ENCODE results near the gene UNG. TPM values are rescaled to one million over a fixed set of nuclear protein-coding genes. Genes with fewer than 3 reads are reported as not detected.

The UNG gene
- total RNA-seq, 2 donors from 2014 or later = 13.9 to 16.6 TPM

- DNase-seq (no peak), ATAC-seq (no peak)
- intact Hi-C loops (cut with DNase I) = no loop called here
Observed at GRCh38 chr12:109085590-109085989, 11.8 kb upstream of the UNG start.

- intact Hi-C loops (cut with DNase I) = no loop called here
- ATAC-seq (peak in 1 of 2 donors; percentile 38), DNase-seq (no peak)
Observed at GRCh38 chr12:109087250-109087649, 10.1 kb upstream of the UNG start.

- intact Hi-C loops (cut with DNase I) = no loop called here
- DNase-seq (no peak), ATAC-seq (no peak)
Observed at GRCh38 chr12:109088818-109089217, 8.6 kb upstream of the UNG start.

- DNase-seq (no peak), ATAC-seq (no peak)
- intact Hi-C loops (cut with DNase I) = loop anchor here (5.0 to 10.0 kb wide), 3 partner anchors 277 to 527 kb away; partner anchors contain the start of genes ISCU (in 2 of the 2) and SART3 (in 2 of the 2)
Observed at GRCh38 chr12:109089683-109090082, 7.7 kb upstream of the UNG start.

- DNase-seq (no peak), ATAC-seq (no peak)
- intact Hi-C loops (cut with DNase I) = loop anchor here (5.0 to 10.0 kb wide), 3 partner anchors 280 to 530 kb away; partner anchors contain the start of genes ISCU (in 2 of the 2) and SART3 (in 2 of the 2)
Observed at GRCh38 chr12:109092497-109093021, 4.8 kb upstream of the UNG start.

GRCh38 chr12:109093022-109093918, 4.1 kb upstream of the UNG start, which contains the start of gene ALKBH2:
Gene ALKBH2, minus strand, starts transcription at chr12:109093472. Its CDS starts 686 bp downstream, at chr12:109092786.
- peak; percentile 96 for DNase-seq
- peak; percentile 74 to 77 for ATAC-seq
- intact Hi-C loops (cut with DNase I) = loop anchor here (5.0 to 10.0 kb wide), 3 partner anchors 281 to 531 kb away; partner anchors contain the start of genes ISCU (in 2 of the 2) and SART3 (in 2 of the 2)

GRCh38 chr12:109097140-109097434, 310 bp upstream of the UNG start:
- no peak for DNase-seq
- intact Hi-C loops (cut with DNase I) = loop anchor here in 1 of 2 donors (10.0 kb wide), 1 partner anchor 532 kb away; the partner anchor contains the start of genes ISCU and SART3
- ATAC-seq = no peak

- DNase-seq = peak; percentile 78
- intact Hi-C loops (cut with DNase I) = loop anchor here in 1 of 2 donors (10.0 kb wide), 1 partner anchor 533 kb away; the partner anchor contains the start of genes ISCU and SART3
- ATAC-seq = peak; percentile 59 to 70
Observed at GRCh38 chr12:109098183-109098604, 797 bp downstream of the UNG start.

GRCh38 chr12:109098651-109099050, 1.3 kb downstream of the UNG start:
- ATAC-seq = peak in 1 of 2 donors; percentile 1
- DNase-seq = no peak
- intact Hi-C loops (cut with DNase I) = loop anchor here in 1 of 2 donors (10.0 kb wide), 1 partner anchor 534 kb away; the partner anchor contains the start of genes ISCU and SART3

GRCh38 chr12:109099431-109100020, 2.1 kb downstream of the UNG start:
- intact Hi-C loops (cut with DNase I) = loop anchor here in 1 of 2 donors (10.0 kb wide), 1 partner anchor 535 kb away; the partner anchor contains the start of genes ISCU and SART3
- no peak for DNase-seq
- no peak for ATAC-seq

GRCh38 chr12:109100741-109101140, 3.3 kb downstream of the UNG start:
- ATAC-seq (no peak), DNase-seq (no peak)
- intact Hi-C loops (cut with DNase I) = no loop called here

- DNase-seq = no peak
- intact Hi-C loops (cut with DNase I) = no loop called here
- no peak for ATAC-seq
Observed at GRCh38 chr12:109102491-109102890, 5.1 kb downstream of the UNG start.

GRCh38 chr12:109105176-109105575, 7.8 kb downstream of the UNG start:
- ATAC-seq = no peak
- no peak for DNase-seq
- intact Hi-C loops (cut with DNase I) = no loop called here

- intact Hi-C loops (cut with DNase I) = loop anchor here in 1 of 2 donors (10.0 kb wide), 1 partner anchor 55 kb away; no protein-coding TSS in a partner anchor
- no peak for ATAC-seq
Observed at GRCh38 chr12:109109746-109110350, 12.5 kb downstream of the UNG start.

GRCh38 chr12:109110988-109111495, 13.6 kb downstream of the UNG start:
- DNase-seq (peak; percentile 95), ATAC-seq (peak; percentile 93 to 99)
- intact Hi-C loops (cut with DNase I) = loop anchor here in 1 of 2 donors (10.0 kb wide), 1 partner anchor 54 kb away; no protein-coding TSS in a partner anchor

More at GRCh38 chr12:109109746-109110350, 12.5 kb downstream of the UNG start:
- DNase-seq = no peak

- intact Hi-C loops (cut with DNase I) = loop anchor here in 1 of 2 donors (10.0 kb wide), 1 partner anchor 52 kb away; no protein-coding TSS in a partner anchor
- no peak for ATAC-seq
- no peak for DNase-seq
Observed at GRCh38 chr12:109112720-109113465, 15.5 kb downstream of the UNG start.

GRCh38 chr12:109113661-109114321, 16.4 kb downstream of the UNG start:
- DNase-seq (no peak), ATAC-seq (no peak)
- intact Hi-C loops (cut with DNase I) = loop anchor here in 1 of 2 donors (10.0 kb wide), 1 partner anchor 51 kb away; no protein-coding TSS in a partner anchor
